ENCODE results near the gene SLC12A1.

SLC12A1 gene

GRCh38 chr15:48343865-48344264, 137.8 kb downstream of the SLC12A1 start:
- Histone ChIP-seq H2AFZ (ENCODE audit: low read length) (no peak overlapping the region), H3K27me3 (replicated peaks; ENCODE audit: insufficient read depth, low read length) (no peaks in the 10 kb centered on the region), H3K79me2 (ENCODE audit: low read length) (no peaks in the 10 kb centered on the region), H3K9me3 (replicated peaks; ENCODE audit: insufficient read depth, low read length) (no peaks in the 10 kb centered on the region), H3F3A (ENCODE audit: insufficient read depth, low read length) (no peaks in the 10 kb centered on the region), H3K9ac (ENCODE audit: low read length) (no peak overlapping the region), H4K20me1 (ENCODE audit: insufficient read depth, low read length) (no peaks in the 10 kb centered on the region), H3K36me3 (replicated peaks; ENCODE audit: insufficient read depth, low read length) (peaks cover 12% of the 10 kb centered on the region; the same call in 1 of the 2 replicates), H3K4me1 (ENCODE audit: low read length) (no peaks in the 10 kb centered on the region), H3K4me3 (ENCODE audit: low read length) (no peak overlapping the region), H3K27ac (ENCODE audit: low read length) (no peak overlapping the region), H3K4me2 (ENCODE audit: low read depth, low read length) (no peak overlapping the region), H3K9me2 (replicated peaks; ENCODE audit: insufficient read depth, low read length) (no peaks in the 10 kb centered on the region)
- no peak for DNase-seq
- TF ChIP-seq CTCF (IDR thresholded peaks at IDR 0.05; ENCODE audit: low read length) (no peak), EZH2 (optimal IDR thresholded peaks at IDR 0.05; ENCODE audit: low read depth, low read length) (no peak), EZH2phosphoT487 (IDR thresholded peaks at IDR 0.05; ENCODE audit: low read length) (no peak)

- TF ChIP-seq EZH2 (optimal IDR thresholded peaks at IDR 0.05; ENCODE audit: low read depth, low read length) (no peak), CTCF (IDR thresholded peaks at IDR 0.05; ENCODE audit: low read length) (no peak), EZH2phosphoT487 (IDR thresholded peaks at IDR 0.05; ENCODE audit: low read length) (no peak)
- no peak for DNase-seq
- no peak overlapping the region for H3K27ac ChIP-seq (ENCODE audit: low read length)
- no peaks in the 10 kb centered on the region for H3K9me2 ChIP-seq (replicated peaks; ENCODE audit: insufficient read depth, low read length)
- H3K27me3 ChIP-seq (replicated peaks; ENCODE audit: insufficient read depth, low read length), result no peaks in the 10 kb centered on the region
- H4K20me1 ChIP-seq (ENCODE audit: insufficient read depth, low read length), result no peaks in the 10 kb centered on the region
- no peaks in the 10 kb centered on the region for H3K79me2 ChIP-seq (ENCODE audit: low read length)
- no peak overlapping the region for H2AFZ ChIP-seq (ENCODE audit: low read length)
- no peak overlapping the region for H3K9ac ChIP-seq (ENCODE audit: low read length)
- H3K4me1 ChIP-seq (ENCODE audit: low read length), result no peaks in the 10 kb centered on the region
- H3F3A ChIP-seq (ENCODE audit: insufficient read depth, low read length), result no peaks in the 10 kb centered on the region
- no peaks in the 10 kb centered on the region for H3K9me3 ChIP-seq (replicated peaks; ENCODE audit: insufficient read depth, low read length)
- no peak overlapping the region for H3K4me3 ChIP-seq (ENCODE audit: low read length)
- peaks cover 8% of the 10 kb centered on the region; the same call in 1 of the 2 replicates for H3K36me3 ChIP-seq (replicated peaks; ENCODE audit: insufficient read depth, low read length)
- H3K4me2 ChIP-seq (ENCODE audit: low read depth, low read length), result no peak overlapping the region
Measured at GRCh38 chr15:48345516-48345915, 139.4 kb downstream of the SLC12A1 start.

GRCh38 chr15:48352474-48353072, 146.5 kb downstream of the SLC12A1 start:
- Histone ChIP-seq H3K9me3 (replicated peaks; ENCODE audit: insufficient read depth, low read length) (no peaks in the 10 kb centered on the region), H4K20me1 (ENCODE audit: insufficient read depth, low read length) (no peaks in the 10 kb centered on the region), H3K36me3 (replicated peaks; ENCODE audit: insufficient read depth, low read length) (no peaks in the 10 kb centered on the region), H3K4me3 (ENCODE audit: low read length) (no peak overlapping the region), H3K79me2 (ENCODE audit: low read length) (no peaks in the 10 kb centered on the region), H3K4me1 (ENCODE audit: low read length) (no peaks in the 10 kb centered on the region), H3K9ac (ENCODE audit: low read length) (no peak overlapping the region), H3K4me2 (ENCODE audit: low read depth, low read length) (0 out of 2 replicates have a peak overlapping the region, but pooled peaks have one; percentile 19), H3K27me3 (replicated peaks; ENCODE audit: insufficient read depth, low read length) (no peaks in the 10 kb centered on the region), H3K9me2 (replicated peaks; ENCODE audit: insufficient read depth, low read length) (no peaks in the 10 kb centered on the region), H2AFZ (ENCODE audit: low read length) (no peak overlapping the region), H3F3A (ENCODE audit: insufficient read depth, low read length) (peaks cover 11% of the 10 kb centered on the region; the same call in 1 of the 2 replicates), H3K27ac (ENCODE audit: low read length) (no peak overlapping the region)
- peak; percentile 84 for DNase-seq
- TF ChIP-seq CTCF (IDR thresholded peaks at IDR 0.05; ENCODE audit: low read length) (peak; percentile 86), EZH2 (optimal IDR thresholded peaks at IDR 0.05; ENCODE audit: low read depth, low read length) (no peak)

Measured in MM.1S (cell line).